SK-N-MC (cell line): ENCODE data around the gene RELL1.

ENCODE experiments used
- DNase-seq: peaks from one replicate; pipeline ENCODE4 v3.0.0-alpha.2; 2011; ENCODE audit warnings: low read depth, low spot score
- H3K27ac ChIP-seq: fragments of 200-600 bp; sonication (generic); 2 replicates; pipeline ENCODE4 v1.5.1; 2016; ENCODE audit warnings: mixed run types
- H3K36me3 ChIP-seq: fragments of 200-600 bp; sonication (generic); 2 replicates; pipeline ENCODE4 v1.6.1; 2017; ENCODE audit warnings: antibody characterized with exemption, low read length, mixed read lengths; ENCODE audit not compliant: insufficient read depth
- H3K4me3 ChIP-seq: fragments of 200-600 bp; sonication (generic); 2 replicates; pipeline ENCODE4 v1.5.1; 2016
- H3K9ac ChIP-seq: fragments of 200-600 bp; sonication (generic); 2 replicates; pipeline ENCODE4 v1.8.0; 2017; ENCODE audit warnings: mixed run types, mixed read lengths; ENCODE audit not compliant: insufficient read length
- H3K9me3 ChIP-seq: fragments of 200-600 bp; sonication (generic); 2 replicates; pipeline ENCODE4 v1.6.1; 2017; ENCODE audit warnings: low read depth, mild to moderate bottlenecking, antibody characterized with exemption, low read length, moderate library complexity, mixed read lengths
- EZH2 ChIP-seq: fragments of 200-600 bp; sonication (generic); IDR thresholded peaks from one replicate; pipeline ENCODE4 v1.6.1; 2017; ENCODE audit warnings: antibody characterized with exemption
- FOXP2 ChIP-seq: optimal IDR thresholded peaks from 2 replicates; pipeline ENCODE3; 2011; ENCODE audit warnings: mild to moderate bottlenecking, moderate library complexity; ENCODE audit not compliant: insufficient read depth; ENCODE audit errors: extremely low read length, control extremely low read depth
- POLR2AphosphoS5 ChIP-seq: IDR thresholded peaks from 2 replicates; pipeline ENCODE4 v1.6.1; 2012; ENCODE audit warnings: mild to moderate bottlenecking, low read depth, low read length, borderline replicate concordance

The RELL1 gene

GRCh38 chr4:37573566-37573965 is 112.6 kb downstream of the RELL1 start:
- H3K4me3 ChIP-seq = no peak overlapping the region
- H3K27ac ChIP-seq = no peak overlapping the region
- no peak for TF ChIP-seq FOXP2
- TF ChIP-seq EZH2 = no peak
- no peak for TF ChIP-seq POLR2AphosphoS5
- DNase-seq = no peak
- H3K9me3 ChIP-seq = no peaks in the 10 kb centered on the region
- no peak overlapping the region for H3K9ac ChIP-seq
- no peaks in the 10 kb centered on the region for H3K36me3 ChIP-seq

GRCh38 chr4:37568489-37568888 is 117.7 kb downstream of the RELL1 start:
- no peak overlapping the region for H3K27ac ChIP-seq
- TF ChIP-seq POLR2AphosphoS5 = no peak
- no peak for TF ChIP-seq EZH2
- TF ChIP-seq FOXP2 = no peak
- H3K9me3 ChIP-seq = no peaks in the 10 kb centered on the region
- no peaks in the 10 kb centered on the region for H3K36me3 ChIP-seq
- no peak overlapping the region for H3K9ac ChIP-seq
- no peak for DNase-seq
- H3K4me3 ChIP-seq = no peak overlapping the region

GRCh38 chr4:37567836-37568235 is 118.3 kb downstream of the RELL1 start:
- Histone ChIP-seq H3K36me3 (no peaks in the 10 kb centered on the region), H3K27ac (no peak overlapping the region), H3K9me3 (no peaks in the 10 kb centered on the region), H3K4me3 (no peak overlapping the region), H3K9ac (no peak overlapping the region)
- DNase-seq = no peak
- no peak for TF ChIP-seq EZH2
- no peak for TF ChIP-seq FOXP2

GRCh38 chr4:37562592-37562991 is 123.6 kb downstream of the RELL1 start:
- Histone ChIP-seq H3K4me3 (no peak overlapping the region), H3K27ac (no peak overlapping the region), H3K9me3 (no peaks in the 10 kb centered on the region), H3K9ac (no peak overlapping the region), H3K36me3 (no peaks in the 10 kb centered on the region)
- TF ChIP-seq FOXP2 (no peak), EZH2 (no peak), POLR2AphosphoS5 (no peak)
- DNase-seq = no peak

- TF ChIP-seq FOXP2 = no peak
- no peak for TF ChIP-seq POLR2AphosphoS5
- no peak for TF ChIP-seq EZH2
- Histone ChIP-seq H3K36me3 (no peaks in the 10 kb centered on the region), H3K9ac (no peak overlapping the region), H3K9me3 (no peaks in the 10 kb centered on the region), H3K4me3 (no peak overlapping the region), H3K27ac (no peak overlapping the region)
- no peak for DNase-seq
Observed at GRCh38 chr4:37561803-37562207, 124.4 kb downstream of the RELL1 start.

- Histone ChIP-seq H3K27ac (no peak overlapping the region), H3K9me3 (no peaks in the 10 kb centered on the region), H3K4me3 (no peak overlapping the region), H3K36me3 (no peaks in the 10 kb centered on the region), H3K9ac (no peak overlapping the region)
- TF ChIP-seq POLR2AphosphoS5 (no peak), EZH2 (no peak), FOXP2 (no peak)
- no peak for DNase-seq
Observed at GRCh38 chr4:37561196-37561802, 124.9 kb downstream of the RELL1 start.
